Measurements from ENCODE around the gene ASXL3. TPM values are rescaled to one million over a fixed set of nuclear protein-coding genes. Genes with fewer than 3 reads are reported as not detected.

ASXL3 gene
- polyA plus RNA-seq, 1 donor (not counting 4 experiments of a cell fraction or from before 2014, with no cell fraction given) = not detected

DNA sequence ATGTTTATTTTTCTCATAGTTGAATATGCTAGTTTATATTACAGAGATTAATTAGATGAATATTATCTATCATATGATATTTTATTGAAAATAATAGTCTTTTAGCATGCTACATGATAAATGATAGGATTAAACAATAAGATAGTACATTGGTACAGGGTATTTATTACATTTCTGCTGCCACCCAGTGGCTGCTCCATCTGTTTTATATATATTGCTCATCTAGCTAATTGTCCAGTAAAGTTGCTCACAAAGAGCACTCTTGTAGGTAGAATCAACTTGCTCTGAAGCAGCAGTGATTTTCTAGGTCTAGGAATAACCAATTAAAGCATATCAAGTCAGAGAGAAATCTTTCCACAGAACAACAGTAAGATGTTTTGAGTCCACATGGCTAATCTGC is 183.3 kb downstream of the ASXL3 start:
- TF ChIP-seq, protein P1, sequence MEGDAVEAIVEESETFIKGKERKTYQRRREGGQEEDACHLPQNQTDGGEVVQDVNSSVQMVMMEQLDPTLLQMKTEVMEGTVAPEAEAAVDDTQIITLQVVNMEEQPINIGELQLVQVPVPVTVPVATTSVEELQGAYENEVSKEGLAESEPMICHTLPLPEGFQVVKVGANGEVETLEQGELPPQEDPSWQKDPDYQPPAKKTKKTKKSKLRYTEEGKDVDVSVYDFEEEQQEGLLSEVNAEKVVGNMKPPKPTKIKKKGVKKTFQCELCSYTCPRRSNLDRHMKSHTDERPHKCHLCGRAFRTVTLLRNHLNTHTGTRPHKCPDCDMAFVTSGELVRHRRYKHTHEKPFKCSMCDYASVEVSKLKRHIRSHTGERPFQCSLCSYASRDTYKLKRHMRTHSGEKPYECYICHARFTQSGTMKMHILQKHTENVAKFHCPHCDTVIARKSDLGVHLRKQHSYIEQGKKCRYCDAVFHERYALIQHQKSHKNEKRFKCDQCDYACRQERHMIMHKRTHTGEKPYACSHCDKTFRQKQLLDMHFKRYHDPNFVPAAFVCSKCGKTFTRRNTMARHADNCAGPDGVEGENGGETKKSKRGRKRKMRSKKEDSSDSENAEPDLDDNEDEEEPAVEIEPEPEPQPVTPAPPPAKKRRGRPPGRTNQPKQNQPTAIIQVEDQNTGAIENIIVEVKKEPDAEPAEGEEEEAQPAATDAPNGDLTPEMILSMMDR (optimal IDR thresholded peaks at IDR 0.05 in 1 of 3, IDR thresholded peaks at IDR 0.05 in 1 of 3, conservative IDR thresholded peaks at IDR 0.05 in 1 of 3; ENCODE audit: extremely low read depth in 1 of 3, insufficient read depth in 2 of 3, low read length in 3 of 3) = peak in 2 of 3 experiments; percentile 18 to 26
- TF ChIP-seq EZH2 (IDR thresholded peaks at IDR 0.05; ENCODE audit: low read length) = no peak
- no peaks in the 10 kb centered on the region for H3K27me3 ChIP-seq (ENCODE audit: control insufficient read depth, extremely low read depth, insufficient read depth, low read length)
- H3K9me3 ChIP-seq (ENCODE audit: control insufficient read depth, low read depth, low read length) = no peaks in the 10 kb centered on the region
- no peaks in the 10 kb centered on the region for H3K79me2 ChIP-seq (ENCODE audit: control insufficient read depth, insufficient read depth, low read length)
- H3K9ac ChIP-seq (ENCODE audit: control insufficient read depth, extremely low read depth, insufficient read depth, low read length) = no peak overlapping the region
- no peaks in the 10 kb centered on the region for H4K20me1 ChIP-seq (ENCODE audit: control insufficient read depth, extremely low read depth, insufficient read depth, low read length)
- H3K36me3 ChIP-seq (ENCODE audit: control insufficient read depth in 2 of 2, extremely low read depth in 1 of 2, insufficient read depth in 2 of 2, low read length in 2 of 2) = no peaks in the 10 kb centered on the region
- H2AFZ ChIP-seq (ENCODE audit: control insufficient read depth, low read length) = no peak overlapping the region
- no peaks in the 10 kb centered on the region for H3K4me1 ChIP-seq (ENCODE audit: control insufficient read depth, extremely low read depth, insufficient read depth, low read length)
- H3K4me3 ChIP-seq (ENCODE audit: control insufficient read depth in 2 of 3, extremely low read depth in 1 of 3, insufficient read depth in 2 of 3, low read depth in 1 of 3, low read length in 3 of 3) = no peak overlapping the region
- no peak overlapping the region for H3K4me2 ChIP-seq (ENCODE audit: control insufficient read depth, extremely low read depth, insufficient read depth, low read depth, low read length)
- dilution Hi-C loops (cut with MboI; ENCODE audit: extremely low pct_ligation_motif_present, low sequenced_read_pairs) = no loop called here
- DNase-seq (ENCODE audit: low read depth, low spot score) (no peak), FAIRE-seq (no peak)
- no peaks in the 10 kb centered on the region for H3K9me1 ChIP-seq (ENCODE audit: control insufficient read depth, extremely low read depth, insufficient read depth, low read length)
- no peak overlapping the region for H3K27ac ChIP-seq (ENCODE audit: control insufficient read depth, insufficient read depth, low read length)

DNA sequence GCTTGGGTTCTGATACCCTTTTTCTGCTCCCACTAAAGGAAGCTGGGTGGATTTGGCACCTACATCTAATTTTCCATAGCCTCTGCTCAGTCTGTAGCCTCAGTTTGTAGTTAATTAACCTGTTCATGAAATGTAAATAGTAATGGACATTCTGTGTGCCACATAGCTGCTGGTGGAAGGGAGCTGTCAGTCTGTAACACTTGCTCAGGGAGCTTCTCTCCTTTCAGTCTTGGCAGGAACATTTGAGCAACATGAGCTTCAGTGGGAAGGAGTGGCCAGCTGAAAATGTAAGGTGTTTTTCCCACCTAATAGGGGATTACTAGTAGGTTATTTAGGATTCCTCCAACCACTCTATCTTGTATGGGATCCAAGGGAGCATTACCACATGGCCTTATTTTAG is 203.4 kb downstream of the ASXL3 start:
- dilution Hi-C loops (cut with MboI; ENCODE audit: extremely low pct_ligation_motif_present, low sequenced_read_pairs) = no loop called here
- Histone ChIP-seq H3K27ac (ENCODE audit: control insufficient read depth, insufficient read depth, low read length) (no peak overlapping the region), H3K79me2 (ENCODE audit: control insufficient read depth, insufficient read depth, low read length) (no peaks in the 10 kb centered on the region), H3K9me3 (ENCODE audit: control insufficient read depth, low read depth, low read length) (no peaks in the 10 kb centered on the region), H3K9me1 (ENCODE audit: control insufficient read depth, extremely low read depth, insufficient read depth, low read length) (no peaks in the 10 kb centered on the region), H3K4me3 (ENCODE audit: control insufficient read depth in 2 of 3, extremely low read depth in 1 of 3, insufficient read depth in 2 of 3, low read depth in 1 of 3, low read length in 3 of 3) (no peak overlapping the region), H3K4me1 (ENCODE audit: control insufficient read depth, extremely low read depth, insufficient read depth, low read length) (no peaks in the 10 kb centered on the region), H4K20me1 (ENCODE audit: control insufficient read depth, extremely low read depth, insufficient read depth, low read length) (no peaks in the 10 kb centered on the region), H3K9ac (ENCODE audit: control insufficient read depth, extremely low read depth, insufficient read depth, low read length) (no peak overlapping the region), H2AFZ (ENCODE audit: control insufficient read depth, low read length) (no peak overlapping the region), H3K36me3 (ENCODE audit: control insufficient read depth in 2 of 2, extremely low read depth in 1 of 2, insufficient read depth in 2 of 2, low read length in 2 of 2) (no peaks in the 10 kb centered on the region), H3K27me3 (ENCODE audit: control insufficient read depth, extremely low read depth, insufficient read depth, low read length) (no peaks in the 10 kb centered on the region), H3K4me2 (ENCODE audit: control insufficient read depth, extremely low read depth, insufficient read depth, low read depth, low read length) (no peak overlapping the region)
- FAIRE-seq (no peak), DNase-seq (ENCODE audit: low read depth, low spot score) (no peak)
- TF ChIP-seq EZH2 (IDR thresholded peaks at IDR 0.05; ENCODE audit: low read length) = no peak
- TF ChIP-seq, protein P1 (optimal IDR thresholded peaks at IDR 0.05 in 1 of 3, IDR thresholded peaks at IDR 0.05 in 1 of 3, conservative IDR thresholded peaks at IDR 0.05 in 1 of 3; ENCODE audit: extremely low read depth in 1 of 3, insufficient read depth in 2 of 3, low read length in 3 of 3) = no peak

Other genes with a start within 250 kb of the ASXL3 start
- 0.07 to 0.14 TPM (median 0.14 TPM) in 3 replicates for gene CCDC178, start 137.5 kb upstream of the ASXL3 start, polyA plus RNA-seq